ENCODE data around the gene AKAP8L. TPM values are rescaled to one million over a fixed set of nuclear protein-coding genes. Genes with fewer than 3 reads are reported as not detected.

AKAP8L gene
- total and polyA plus RNA-seq, 4 donors: 16.4 to 67.1 (median 42.9) TPM

DNA sequence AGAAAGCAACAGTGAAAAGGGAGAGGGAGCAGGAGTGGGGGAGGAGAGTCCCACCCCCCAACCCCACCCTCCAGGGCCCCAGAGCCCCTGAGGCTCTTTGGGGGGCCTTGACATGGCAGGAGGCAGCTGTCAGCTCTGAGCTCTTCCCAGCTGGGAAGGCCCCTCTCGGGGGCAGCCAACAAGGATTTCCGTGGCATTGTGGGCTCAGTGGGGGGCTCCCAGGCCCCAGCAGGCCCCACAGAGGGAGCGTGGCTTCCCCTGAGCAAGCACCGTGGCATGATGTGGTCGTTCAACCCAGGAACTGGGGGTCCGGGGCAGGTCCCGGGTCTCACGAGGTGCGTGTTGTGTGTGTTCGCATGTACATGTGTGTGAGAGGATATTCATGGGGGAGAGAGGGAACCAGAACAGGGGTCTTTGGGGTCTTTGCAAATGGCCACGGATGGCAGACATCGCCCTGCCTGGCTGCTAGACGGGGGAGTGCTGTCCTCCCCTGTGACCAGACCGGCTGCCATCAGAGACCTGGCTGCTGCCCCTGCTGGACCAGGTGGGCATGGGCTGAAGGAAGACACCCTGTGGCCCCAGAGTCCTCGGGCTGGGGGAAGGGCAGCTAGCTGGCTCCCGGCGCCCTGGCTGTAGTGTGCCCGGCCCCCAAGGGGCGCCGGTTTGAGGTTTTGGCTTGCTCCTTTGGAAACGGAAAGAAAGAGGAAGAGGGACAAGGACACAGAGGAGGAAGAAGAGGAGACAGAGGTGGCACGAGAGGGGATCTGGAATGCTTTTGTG lies 3.7 kb upstream of the AKAP8L start (continued):
- TF ChIP-seq HNF4A (conservative IDR thresholded peaks at IDR 0.05) (no peak), JUND (IDR thresholded peaks at IDR 0.05) (no peak), NR2F2 (IDR thresholded peaks at IDR 0.05) (no peak)
- TF ChIP-seq, protein P1, sequence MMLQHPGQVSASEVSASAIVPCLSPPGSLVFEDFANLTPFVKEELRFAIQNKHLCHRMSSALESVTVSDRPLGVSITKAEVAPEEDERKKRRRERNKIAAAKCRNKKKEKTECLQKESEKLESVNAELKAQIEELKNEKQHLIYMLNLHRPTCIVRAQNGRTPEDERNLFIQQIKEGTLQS (IDR thresholded peaks at IDR 0.05): no peak

DNA sequence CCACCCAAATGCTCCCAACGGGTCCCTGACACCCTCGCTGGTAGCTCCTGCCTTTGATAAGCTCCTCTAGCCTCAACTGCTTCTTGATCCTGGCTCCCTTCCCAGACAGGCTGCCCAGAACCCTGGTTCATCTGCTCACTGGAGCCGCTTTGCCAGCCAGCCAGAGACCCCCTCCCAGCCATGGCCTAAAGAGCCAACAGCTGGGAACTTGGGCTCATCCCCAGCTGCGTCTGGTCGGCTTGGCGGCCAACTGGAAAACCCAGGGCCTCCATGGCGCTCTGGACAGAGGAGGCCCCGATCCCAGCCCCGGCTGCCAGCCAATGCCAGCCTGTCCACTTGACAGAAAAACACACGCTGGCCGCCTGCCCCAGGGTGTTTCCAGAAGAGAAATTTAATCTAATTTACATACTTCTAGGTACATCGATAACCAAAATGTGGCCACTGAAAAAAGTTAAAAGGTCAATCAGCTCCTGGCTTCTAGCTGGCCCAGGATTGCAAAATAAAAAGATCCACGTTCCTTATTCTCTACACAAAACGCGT lies 3.0 kb upstream of the AKAP8L start:
- H3K4me3 ChIP-seq (ENCODE audit: low read depth in 1 of 3, low read length in 3 of 3): no peak overlapping the region
- peak; percentile 85 for TF ChIP-seq YY1 (IDR thresholded peaks at IDR 0.05)
- TF ChIP-seq, protein P2, sequence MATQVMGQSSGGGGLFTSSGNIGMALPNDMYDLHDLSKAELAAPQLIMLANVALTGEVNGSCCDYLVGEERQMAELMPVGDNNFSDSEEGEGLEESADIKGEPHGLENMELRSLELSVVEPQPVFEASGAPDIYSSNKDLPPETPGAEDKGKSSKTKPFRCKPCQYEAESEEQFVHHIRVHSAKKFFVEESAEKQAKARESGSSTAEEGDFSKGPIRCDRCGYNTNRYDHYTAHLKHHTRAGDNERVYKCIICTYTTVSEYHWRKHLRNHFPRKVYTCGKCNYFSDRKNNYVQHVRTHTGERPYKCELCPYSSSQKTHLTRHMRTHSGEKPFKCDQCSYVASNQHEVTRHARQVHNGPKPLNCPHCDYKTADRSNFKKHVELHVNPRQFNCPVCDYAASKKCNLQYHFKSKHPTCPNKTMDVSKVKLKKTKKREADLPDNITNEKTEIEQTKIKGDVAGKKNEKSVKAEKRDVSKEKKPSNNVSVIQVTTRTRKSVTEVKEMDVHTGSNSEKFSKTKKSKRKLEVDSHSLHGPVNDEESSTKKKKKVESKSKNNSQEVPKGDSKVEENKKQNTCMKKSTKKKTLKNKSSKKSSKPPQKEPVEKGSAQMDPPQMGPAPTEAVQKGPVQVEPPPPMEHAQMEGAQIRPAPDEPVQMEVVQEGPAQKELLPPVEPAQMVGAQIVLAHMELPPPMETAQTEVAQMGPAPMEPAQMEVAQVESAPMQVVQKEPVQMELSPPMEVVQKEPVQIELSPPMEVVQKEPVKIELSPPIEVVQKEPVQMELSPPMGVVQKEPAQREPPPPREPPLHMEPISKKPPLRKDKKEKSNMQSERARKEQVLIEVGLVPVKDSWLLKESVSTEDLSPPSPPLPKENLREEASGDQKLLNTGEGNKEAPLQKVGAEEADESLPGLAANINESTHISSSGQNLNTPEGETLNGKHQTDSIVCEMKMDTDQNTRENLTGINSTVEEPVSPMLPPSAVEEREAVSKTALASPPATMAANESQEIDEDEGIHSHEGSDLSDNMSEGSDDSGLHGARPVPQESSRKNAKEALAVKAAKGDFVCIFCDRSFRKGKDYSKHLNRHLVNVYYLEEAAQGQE (IDR thresholded peaks at IDR 0.05): peak; percentile 49
- TF ChIP-seq SP1 (IDR thresholded peaks at IDR 0.05): peak; percentile 67
- TF ChIP-seq NR2F2 (IDR thresholded peaks at IDR 0.05): peak; percentile 35
- TF ChIP-seq, protein P3, sequence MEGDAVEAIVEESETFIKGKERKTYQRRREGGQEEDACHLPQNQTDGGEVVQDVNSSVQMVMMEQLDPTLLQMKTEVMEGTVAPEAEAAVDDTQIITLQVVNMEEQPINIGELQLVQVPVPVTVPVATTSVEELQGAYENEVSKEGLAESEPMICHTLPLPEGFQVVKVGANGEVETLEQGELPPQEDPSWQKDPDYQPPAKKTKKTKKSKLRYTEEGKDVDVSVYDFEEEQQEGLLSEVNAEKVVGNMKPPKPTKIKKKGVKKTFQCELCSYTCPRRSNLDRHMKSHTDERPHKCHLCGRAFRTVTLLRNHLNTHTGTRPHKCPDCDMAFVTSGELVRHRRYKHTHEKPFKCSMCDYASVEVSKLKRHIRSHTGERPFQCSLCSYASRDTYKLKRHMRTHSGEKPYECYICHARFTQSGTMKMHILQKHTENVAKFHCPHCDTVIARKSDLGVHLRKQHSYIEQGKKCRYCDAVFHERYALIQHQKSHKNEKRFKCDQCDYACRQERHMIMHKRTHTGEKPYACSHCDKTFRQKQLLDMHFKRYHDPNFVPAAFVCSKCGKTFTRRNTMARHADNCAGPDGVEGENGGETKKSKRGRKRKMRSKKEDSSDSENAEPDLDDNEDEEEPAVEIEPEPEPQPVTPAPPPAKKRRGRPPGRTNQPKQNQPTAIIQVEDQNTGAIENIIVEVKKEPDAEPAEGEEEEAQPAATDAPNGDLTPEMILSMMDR (IDR thresholded peaks at IDR 0.05; ENCODE audit: low read depth, low read length, missing input control): no peak
- TF ChIP-seq GABPA (IDR thresholded peaks at IDR 0.05 in 1 of 2, conservative IDR thresholded peaks at IDR 0.05 in 1 of 2): no peak
- TF ChIP-seq HNF4A (conservative IDR thresholded peaks at IDR 0.05): peak; percentile 43 to 55
- TF ChIP-seq RXRA (IDR thresholded peaks at IDR 0.05): peak; percentile 51 to 60
- peaks cover 14 to 49% (median 39%) of the 10 kb centered on the region in 4 donors for H3K4me1 ChIP-seq (ENCODE audit: control insufficient read depth in 4 of 4, insufficient read depth in 4 of 4, low read length in 3 of 4)
- no peak overlapping the region for H3K9ac ChIP-seq (ENCODE audit: low read depth in 1 of 2, low read length in 2 of 2)
- no peaks in the 10 kb centered on the region for H3K27me3 ChIP-seq (ENCODE audit: control insufficient read depth in 4 of 4, insufficient read depth in 4 of 4, low read length in 3 of 4)
- peaks cover 8 to 28% (median 13%) of the 10 kb centered on the region in 4 donors for H3K36me3 ChIP-seq (ENCODE audit: control insufficient read depth in 4 of 4, insufficient read depth in 3 of 4, low read depth in 1 of 4, low read length in 3 of 4)
- H3K27ac ChIP-seq (ENCODE audit: low read depth in 1 of 2, low read length in 2 of 2): peak overlapping the region; percentile 59 to 73
- no peaks in the 10 kb centered on the region for H3K9me3 ChIP-seq (ENCODE audit: control insufficient read depth in 4 of 4, low read length in 3 of 4)
- 35% methylated on average over 15 of the region's 15 CpGs for WGBS
- no peak for DNase-seq (ENCODE audit: low spot score)

DNA sequence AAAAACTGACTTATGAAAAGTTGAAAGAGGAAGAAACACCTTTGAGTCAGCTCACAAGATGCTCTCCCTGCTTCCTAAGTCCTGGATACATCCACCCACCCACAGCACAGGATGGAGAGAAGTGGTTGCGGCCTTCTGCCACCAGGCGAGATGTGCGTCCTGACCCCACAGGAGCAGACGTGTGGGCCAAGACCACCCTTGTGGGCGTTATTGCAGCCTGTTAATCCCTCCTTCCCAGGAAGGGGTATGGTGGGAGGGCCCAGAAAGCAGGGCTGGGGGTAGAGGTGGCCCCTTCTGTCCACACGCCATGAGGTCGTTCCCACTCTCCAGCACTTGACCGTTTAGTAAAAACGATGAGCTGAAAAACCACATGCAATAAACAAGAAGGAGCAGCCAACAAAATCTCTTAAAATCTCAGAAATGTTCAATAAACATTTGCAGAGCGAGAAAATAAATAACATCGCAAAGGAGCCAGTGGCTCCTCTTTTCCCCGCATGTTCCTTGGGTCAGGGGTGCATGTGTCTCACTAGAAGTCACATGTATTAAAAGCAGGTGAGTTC lies 2.4 kb upstream of the AKAP8L start:
- WGBS: 68% methylated on average over 12 of the region's 12 CpGs
- Histone ChIP-seq H3K9ac (ENCODE audit: low read depth in 1 of 2, low read length in 2 of 2) (no peak overlapping the region), H3K27me3 (ENCODE audit: control insufficient read depth in 4 of 4, insufficient read depth in 4 of 4, low read length in 3 of 4) (no peaks in the 10 kb centered on the region), H3K9me3 (ENCODE audit: control insufficient read depth in 4 of 4, low read length in 3 of 4) (no peaks in the 10 kb centered on the region), H3K36me3 (ENCODE audit: control insufficient read depth in 4 of 4, insufficient read depth in 3 of 4, low read depth in 1 of 4, low read length in 3 of 4) (peaks cover 8 to 25% (median 13%) of the 10 kb centered on the region in 4 donors), H3K4me3 (ENCODE audit: low read depth in 1 of 3, low read length in 3 of 3) (no peak overlapping the region), H3K27ac (ENCODE audit: low read depth in 1 of 2, low read length in 2 of 2) (peak overlapping the region; percentile 59 to 73), H3K4me1 (ENCODE audit: control insufficient read depth in 4 of 4, insufficient read depth in 4 of 4, low read length in 3 of 4) (peaks cover 12 to 49% (median 40%) of the 10 kb centered on the region in 4 donors)
- TF ChIP-seq HNF4G (IDR thresholded peaks at IDR 0.05) (no peak), RAD21 (IDR thresholded peaks at IDR 0.05) (no peak), GABPA (IDR thresholded peaks at IDR 0.05 in 1 of 2, conservative IDR thresholded peaks at IDR 0.05 in 1 of 2) (no peak), FOXA1 (IDR thresholded peaks at IDR 0.05) (no peak), JUND (IDR thresholded peaks at IDR 0.05) (no peak), EGR1 (IDR thresholded peaks at IDR 0.05; ENCODE audit: low read depth in 2 of 2) (no peak), HNF4A (conservative IDR thresholded peaks at IDR 0.05) (no peak), YY1 (IDR thresholded peaks at IDR 0.05) (no peak), RXRA (IDR thresholded peaks at IDR 0.05) (no peak), FOXA2 (IDR thresholded peaks at IDR 0.05) (no peak)
- TF ChIP-seq, protein P2 (IDR thresholded peaks at IDR 0.05): no peak
- TF ChIP-seq, protein P3 (IDR thresholded peaks at IDR 0.05; ENCODE audit: low read depth, low read length, missing input control): no peak
- no peak for DNase-seq (ENCODE audit: low spot score)
